ENCODE data around the gene RNF181. TPM values are rescaled to one million over a fixed set of nuclear protein-coding genes. Genes with fewer than 3 reads are reported as not detected.

RNF181 gene
- total RNA-seq, 1 experiment from 2014 or later: 78.5 TPM

- Histone ChIP-seq H3K9me3 (ENCODE audit: low read depth, low read length, poor library complexity, severe bottlenecking) (no peaks in the 10 kb centered on the region), H3K27me3 (replicated peaks; ENCODE audit: insufficient read depth, low read depth, low read length, poor library complexity) (no peaks in the 10 kb centered on the region), H3K4me3 (ENCODE audit: low read depth, low read length, poor library complexity, severe bottlenecking) (no peak overlapping the region), H3K4me1 (ENCODE audit: insufficient read depth, low read length, poor library complexity, severe bottlenecking) (no peaks in the 10 kb centered on the region), H3K27ac (ENCODE audit: low read depth, low read length, poor library complexity, severe bottlenecking) (no peak overlapping the region), H3K36me3 (ENCODE audit: insufficient read depth, low read length, poor library complexity, severe bottlenecking) (peaks cover 17% of the 10 kb centered on the region)
- no peak for DNase-seq (ENCODE audit: low spot score)
- ChIA-PET POLR2A (ENCODE audit: low non-redundant PET) (no interaction called here), CTCF (no interaction called here)
- TF ChIP-seq CTCF (conservative IDR thresholded peaks at IDR 0.05; ENCODE audit: low read depth, low read length) (no peak), EZH2 (IDR thresholded peaks at IDR 0.05; ENCODE audit: borderline replicate concordance, low read depth, low read length, poor library complexity, severe bottlenecking) (no peak)
- no TSS peak for BruUV-seq (replicated peaks)
- intact Hi-C loops (cut with micrococcal nuclease; ENCODE audit: unreplicated experiment): no loop called here
Observed at GRCh38 chr2:85598594-85599340, 3.2 kb downstream of the RNF181 start.

- Histone ChIP-seq H3K9me3 (ENCODE audit: low read depth, low read length, poor library complexity, severe bottlenecking) (no peaks in the 10 kb centered on the region), H3K27ac (ENCODE audit: low read depth, low read length, poor library complexity, severe bottlenecking) (no peak overlapping the region), H3K4me3 (ENCODE audit: low read depth, low read length, poor library complexity, severe bottlenecking) (no peak overlapping the region), H3K36me3 (ENCODE audit: insufficient read depth, low read length, poor library complexity, severe bottlenecking) (peaks cover 17% of the 10 kb centered on the region), H3K27me3 (replicated peaks; ENCODE audit: insufficient read depth, low read depth, low read length, poor library complexity) (no peaks in the 10 kb centered on the region), H3K4me1 (ENCODE audit: insufficient read depth, low read length, poor library complexity, severe bottlenecking) (no peaks in the 10 kb centered on the region)
- POLR2A ChIA-PET (ENCODE audit: low non-redundant PET): no interaction called here
- intact Hi-C loops (cut with micrococcal nuclease; ENCODE audit: unreplicated experiment): no loop called here
- CTCF ChIA-PET: no interaction called here
- no TSS peak for BruUV-seq (replicated peaks)
- no peak for TF ChIP-seq EZH2 (IDR thresholded peaks at IDR 0.05; ENCODE audit: borderline replicate concordance, low read depth, low read length, poor library complexity, severe bottlenecking)
- no peak for TF ChIP-seq CTCF (conservative IDR thresholded peaks at IDR 0.05; ENCODE audit: low read depth, low read length)
- DNase-seq (ENCODE audit: low spot score): no peak
Observed at GRCh38 chr2:85599468-85600234, 4.1 kb downstream of the RNF181 start.

GRCh38 chr2:85600235-85600575 is 4.7 kb downstream of the RNF181 start:
- Histone ChIP-seq H3K27me3 (replicated peaks; ENCODE audit: insufficient read depth, low read depth, low read length, poor library complexity) (no peaks in the 10 kb centered on the region), H3K36me3 (ENCODE audit: insufficient read depth, low read length, poor library complexity, severe bottlenecking) (peaks cover 17% of the 10 kb centered on the region), H3K4me3 (ENCODE audit: low read depth, low read length, poor library complexity, severe bottlenecking) (no peak overlapping the region), H3K9me3 (ENCODE audit: low read depth, low read length, poor library complexity, severe bottlenecking) (no peaks in the 10 kb centered on the region), H3K27ac (ENCODE audit: low read depth, low read length, poor library complexity, severe bottlenecking) (no peak overlapping the region), H3K4me1 (ENCODE audit: insufficient read depth, low read length, poor library complexity, severe bottlenecking) (no peaks in the 10 kb centered on the region)
- no TSS peak for BruUV-seq (replicated peaks)
- DNase-seq (ENCODE audit: low spot score): no peak
- TF ChIP-seq EZH2 (IDR thresholded peaks at IDR 0.05; ENCODE audit: borderline replicate concordance, low read depth, low read length, poor library complexity, severe bottlenecking): no peak
- no peak for TF ChIP-seq CTCF (conservative IDR thresholded peaks at IDR 0.05; ENCODE audit: low read depth, low read length)
- intact Hi-C loops (cut with micrococcal nuclease; ENCODE audit: unreplicated experiment): no loop called here
- ChIA-PET CTCF (no interaction called here), POLR2A (ENCODE audit: low non-redundant PET) (no interaction called here)
